ENCODE data around the gene VWA2.

Gene VWA2

GRCh38 chr10:114301177-114301576 is 62.1 kb downstream of the VWA2 start:
- CTCF ChIA-PET, result interaction anchor here (1.2 to 1.3 kb wide), 2 partner anchors 11 to 54 kb away, joined by 3 read pairs; no protein-coding TSS in a partner anchor

GRCh38 chr10:114301951-114302710 is 63.1 kb downstream of the VWA2 start:
- TF ChIP-seq CTCF (IDR thresholded peaks at IDR 0.05; ENCODE audit: control extremely low read depth, extremely low read depth, low read depth, missing control alignments), result no peak
- DNase-seq (ENCODE audit: extremely low spot score), result no peak
- CTCF ChIA-PET, result interaction anchor here (1.0 to 2.6 kb wide), 7 partner anchors 12 to 246 kb away, joined by 3 to 40 read pairs (median 15); no protein-coding TSS in a partner anchor
- POLR2A ChIA-PET, result no interaction called here

More at GRCh38 chr10:114301177-114301576, 62.1 kb downstream of the VWA2 start:
- POLR2A ChIA-PET, result no interaction called here
- TF ChIP-seq CTCF (IDR thresholded peaks at IDR 0.05; ENCODE audit: control extremely low read depth, extremely low read depth, low read depth, missing control alignments), result no peak
- DNase-seq (ENCODE audit: extremely low spot score), result no peak

GRCh38 chr10:114303556-114303955 is 64.5 kb downstream of the VWA2 start:
- TF ChIP-seq CTCF (IDR thresholded peaks at IDR 0.05; ENCODE audit: control extremely low read depth, extremely low read depth, low read depth, missing control alignments), result no peak

GRCh38 chr10:114304017-114304570 is 65.0 kb downstream of the VWA2 start:
- POLR2A ChIA-PET, result no interaction called here
- peak; percentile 84 for DNase-seq (ENCODE audit: extremely low spot score)
- peak; percentile 91 for TF ChIP-seq CTCF (IDR thresholded peaks at IDR 0.05; ENCODE audit: control extremely low read depth, extremely low read depth, low read depth, missing control alignments)
- CTCF ChIA-PET, result interaction anchor here (0.7 to 3.1 kb wide), 82 partner anchors 9 to 826 kb away, joined by 3 to 40 read pairs (median 6); partner anchors contain the start of gene FHIP2A

More at GRCh38 chr10:114303556-114303955, 64.5 kb downstream of the VWA2 start:
- no peak for DNase-seq (ENCODE audit: extremely low spot score)
- CTCF ChIA-PET, result interaction anchor here (0.7 to 3.1 kb wide), 79 partner anchors 9 to 826 kb away, joined by 3 to 40 read pairs (median 6); partner anchors contain the start of gene FHIP2A
- POLR2A ChIA-PET, result no interaction called here

- DNase-seq (ENCODE audit: extremely low spot score), result peak; percentile 62
- ChIA-PET POLR2A (no interaction called here), CTCF (interaction anchor here (0.7 to 3.1 kb wide), 68 partner anchors 8 to 825 kb away, joined by 3 to 40 read pairs (median 7); partner anchors contain the start of gene FHIP2A)
- TF ChIP-seq CTCF (IDR thresholded peaks at IDR 0.05; ENCODE audit: control extremely low read depth, extremely low read depth, low read depth, missing control alignments), result peak; percentile 72
Observed at GRCh38 chr10:114304571-114305421, 65.7 kb downstream of the VWA2 start.

GRCh38 chr10:114305521-114305925 is 66.5 kb downstream of the VWA2 start:
- no peak for TF ChIP-seq CTCF (IDR thresholded peaks at IDR 0.05; ENCODE audit: control extremely low read depth, extremely low read depth, low read depth, missing control alignments)
- CTCF ChIA-PET, result interaction anchor here (3.1 kb wide), 1 partner anchor 18 kb away, joined by 13 read pairs; no protein-coding TSS in a partner anchor
- POLR2A ChIA-PET, result no interaction called here
- DNase-seq (ENCODE audit: extremely low spot score), result no peak
